GM10248 (cell line): ENCODE results near the gene CHAT.

Experiments
- CTCF ChIA-PET: fragments of 300-600 bp; sonication (Branson Sonifier 250); formaldehyde crosslinking; extraction: SDS; loops from one replicate; lab custom pipeline; 2021; ENCODE audit warnings: antibody characterized with exemption; lab: Yijun Ruan, JAX
- POLR2A ChIA-PET: fragments of 350-650 bp; sonication (Branson Sonifier 250); formaldehyde crosslinking; extraction: SDS; loops from one replicate; lab custom pipeline; 2020; ENCODE audit warnings: antibody characterized with exemption; lab: Yijun Ruan, JAX
- DNase-seq: peaks from one replicate; pipeline ENCODE4 v3.0.0; 2012; ENCODE audit errors: extremely low spot score
- CTCF ChIP-seq: IDR thresholded peaks from 2 replicates; pipeline ENCODE4 v1.5.1; 2012; ENCODE audit warnings: mild to moderate bottlenecking, low read depth; ENCODE audit errors: extremely low read depth, missing control alignments, control extremely low read depth

CHAT gene

GRCh38 chr10:49599546-49599945 lies 14.3 kb upstream of the CHAT start:
- TF ChIP-seq CTCF: no peak
- ChIA-PET POLR2A (no interaction called here), CTCF (interaction anchor here (1.0 to 1.6 kb wide), 3 partner anchors 7 to 625 kb away, joined by 3 to 5 read pairs (median 4); no protein-coding TSS in a partner anchor)
- peak; percentile 15 for DNase-seq

- ChIA-PET CTCF (interaction anchor here (1.6 kb wide), 1 partner anchor 10 kb away, joined by 4 read pairs; no protein-coding TSS in a partner anchor), POLR2A (no interaction called here)
Measured at GRCh38 chr10:49600046-49600445, 13.8 kb upstream of the CHAT start.

GRCh38 chr10:49600781-49601400 lies 12.9 kb upstream of the CHAT start:
- TF ChIP-seq CTCF: no peak
- DNase-seq: no peak
- ChIA-PET CTCF (no interaction called here), POLR2A (no interaction called here)

More at GRCh38 chr10:49600046-49600445, 13.8 kb upstream of the CHAT start:
- no peak for DNase-seq
- TF ChIP-seq CTCF: no peak

GRCh38 chr10:49601857-49602256 lies 12.0 kb upstream of the CHAT start:
- CTCF ChIA-PET: interaction anchor here (1.1 to 3.0 kb wide), 2 partner anchors 9 to 12 kb away, joined by 3 to 15 read pairs; no protein-coding TSS in a partner anchor
- no peak for TF ChIP-seq CTCF
- no peak for DNase-seq
- POLR2A ChIA-PET: no interaction called here

- DNase-seq: no peak
- TF ChIP-seq CTCF: no peak
- ChIA-PET CTCF (interaction anchor here (1.1 to 3.0 kb wide), 2 partner anchors 10 to 12 kb away, joined by 3 to 15 read pairs; no protein-coding TSS in a partner anchor), POLR2A (no interaction called here)
Measured at GRCh38 chr10:49602380-49603023, 11.3 kb upstream of the CHAT start.

- POLR2A ChIA-PET: no interaction called here
- DNase-seq: no peak
- no peak for TF ChIP-seq CTCF
- CTCF ChIA-PET: interaction anchor here (1.2 to 3.0 kb wide), 2 partner anchors 11 to 12 kb away, joined by 3 to 15 read pairs; no protein-coding TSS in a partner anchor
Measured at GRCh38 chr10:49605216-49605938, 8.5 kb upstream of the CHAT start.
